Neural progenitor cell (in vitro differentiated cells): ENCODE data around the gene MAD1L1.

Experiments used
- CTCF ChIP-seq: fragments of 200-600 bp; sonication (generic); IDR thresholded peaks from 2 replicates; pipeline ENCODE4 v1.5.1; 2017; ENCODE audit warnings: antibody characterized with exemption, mild to moderate bottlenecking
- EZH2 ChIP-seq: fragments of 200-600 bp; sonication (generic); IDR thresholded peaks from 2 replicates; pipeline ENCODE4 v1.6.1; 2017; ENCODE audit warnings: antibody characterized with exemption, mild to moderate bottlenecking, moderate library complexity

GRCh38 chr7:2083362-2083761 is 149.4 kb downstream of the MAD1L1 start:
- TF ChIP-seq CTCF: no peak
- TF ChIP-seq EZH2: no peak
